Karpas-422 (cell line): Measurements from ENCODE around the gene DNAL1. TPM values are rescaled to one million over a fixed set of nuclear protein-coding genes. Genes with fewer than 3 reads are reported as not detected.
"Not testable (repeated sequence)": the region's sequence is repeated elsewhere in the genome, so short reads cannot be mapped to it uniquely, and the experiment has no call there.

Source experiments
- DNase-seq: peaks from one replicate; pipeline ENCODE4 v3.0.0-alpha.2; 2015
- H2AFZ ChIP-seq: fragments of 200-600 bp; sonication (generic); 2 replicates; pipeline ENCODE4 v1.6.1; 2014; ENCODE audit warnings: antibody characterized with exemption, low read length, mixed read lengths
- H3K27ac ChIP-seq: fragments of 200-600 bp; sonication (generic); 2 replicates; pipeline ENCODE4 v1.5.1; 2014; ENCODE audit warnings: mild to moderate bottlenecking, low read length, moderate library complexity
- H3K27me3 ChIP-seq: fragments of 200-600 bp; sonication (generic); 2 replicates; pipeline ENCODE4 v1.6.1; 2014; ENCODE audit warnings: low read length, mixed read lengths
- H3K36me3 ChIP-seq: fragments of 200-600 bp; sonication (generic); 2 replicates; pipeline ENCODE4 v1.6.1; 2014; ENCODE audit warnings: low read length, mixed read lengths; ENCODE audit not compliant: insufficient read depth
- H3K4me1 ChIP-seq: fragments of 200-600 bp; sonication (generic); 2 replicates; pipeline ENCODE4 v1.6.1; 2014; ENCODE audit warnings: mild to moderate bottlenecking, low read length, mixed read lengths
- H3K4me2 ChIP-seq: fragments of 200-600 bp; sonication (generic); 2 replicates; pipeline ENCODE4 v1.6.1; 2014; ENCODE audit warnings: low read length, low read depth, mild to moderate bottlenecking; ENCODE audit not compliant: poor library complexity, severe bottlenecking
- H3K4me3 ChIP-seq: fragments of 200-600 bp; sonication (generic); 2 replicates; pipeline ENCODE4 v1.5.1; 2014; ENCODE audit warnings: mild to moderate bottlenecking, antibody characterized with exemption, low read length, mixed read lengths
- H3K79me2 ChIP-seq: fragments of 200-600 bp; sonication (generic); 2 replicates; pipeline ENCODE4 v1.6.1; 2014; ENCODE audit warnings: mild to moderate bottlenecking, low read length, mixed read lengths
- H3K9ac ChIP-seq: fragments of 200-600 bp; sonication (generic); 2 replicates; pipeline ENCODE4 v1.6.0; 2014; ENCODE audit warnings: low read length
- H3K9me2 ChIP-seq: fragments of 200-600 bp; sonication (generic), shearing (Covaris generic); replicated peaks from 2 replicates; pipeline ENCODE4 v1.6.0; 2014; ENCODE audit warnings: mild to moderate bottlenecking, low read length, moderate library complexity; ENCODE audit not compliant: insufficient read depth
- H3K9me3 ChIP-seq: fragments of 300-700, 200-600 bp; sonication (generic); 2 replicates; pipeline ENCODE4 v1.6.1; 2014; ENCODE audit warnings: low read length, mixed read lengths
- H4K20me1 ChIP-seq: fragments of 200-600 bp; sonication (generic); 2 replicates; pipeline ENCODE4 v1.6.1; 2014; ENCODE audit warnings: mild to moderate bottlenecking, antibody characterized with exemption, low read length, low read depth; ENCODE audit not compliant: insufficient read depth
- total RNA-seq: library from RNA; depleted of rRNA; stranded (reverse); fragments of >200 nt; shearing (Covaris generic); gene quantifications from 2 replicates; pipeline ENCODE4 v1.2.3, GENCODE V29; 2014; ENCODE audit warnings: low replicate concordance

Gene DNAL1
- total RNA-seq, 1 experiment from 2014 or later: 11.7 TPM

DNA sequence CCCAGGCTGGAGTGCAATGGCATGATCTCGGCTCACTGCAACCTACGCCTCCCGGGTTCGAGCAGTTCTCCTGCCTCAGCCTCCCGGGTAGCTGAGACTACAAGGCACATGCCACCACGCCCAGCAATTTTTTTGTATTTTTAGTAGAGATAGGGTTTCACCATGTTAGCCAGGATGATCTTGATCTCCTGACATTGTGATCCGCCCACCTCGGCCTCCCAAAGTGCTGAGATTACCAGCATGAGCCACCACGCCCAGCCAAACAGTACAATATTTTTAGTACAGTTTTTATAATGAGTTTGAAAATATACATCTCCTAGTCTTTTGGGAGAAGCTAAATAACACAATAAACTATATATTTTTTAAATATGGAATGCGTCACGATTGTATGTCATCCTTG is 14.4 kb downstream of the DNAL1 start:
- peaks cover 11% of the 10 kb centered on the region for H3K4me1 ChIP-seq
- not testable (repeated sequence) for H3K9ac ChIP-seq, H3K36me3 ChIP-seq, H3K9me3 ChIP-seq, H3K27me3 ChIP-seq, H3K27ac ChIP-seq, H4K20me1 ChIP-seq, DNase-seq, H3K79me2 ChIP-seq, H2AFZ ChIP-seq, H3K9me2 ChIP-seq, H3K4me3 ChIP-seq, H3K4me2 ChIP-seq

DNA sequence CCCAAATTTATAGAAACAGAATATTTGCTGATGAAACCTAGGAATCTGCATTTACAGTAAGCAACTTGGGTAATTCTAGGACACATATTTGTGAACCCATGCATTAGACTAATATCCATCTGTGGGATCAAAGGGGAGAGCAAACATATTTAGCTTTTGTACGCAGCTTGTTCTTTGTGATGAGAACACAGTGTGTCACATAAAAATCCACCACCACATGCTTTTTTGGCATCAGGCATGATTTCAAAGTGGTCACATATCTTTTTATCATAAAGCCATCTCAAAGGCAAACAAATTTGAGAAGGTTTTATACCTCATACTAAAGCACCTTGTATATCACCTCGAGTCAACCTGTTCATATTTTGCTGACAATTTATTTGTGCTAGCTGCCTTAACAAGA is 15.7 kb downstream of the DNAL1 start:
- no peak for DNase-seq

GRCh38 chr14:73661872-73662271 is 17.1 kb downstream of the DNAL1 start:
- H3K4me2 ChIP-seq: no peak overlapping the region
- H3K27ac ChIP-seq: no peak overlapping the region
- H3K4me3 ChIP-seq: no peak overlapping the region
- no peaks in the 10 kb centered on the region; the same call in 1 of the 2 replicates for H3K79me2 ChIP-seq
- H2AFZ ChIP-seq: no peak overlapping the region
- H3K36me3 ChIP-seq: no peaks in the 10 kb centered on the region
- no peaks in the 10 kb centered on the region for H4K20me1 ChIP-seq
- peaks cover 18% of the 10 kb centered on the region for H3K4me1 ChIP-seq
- H3K9me2 ChIP-seq: no peaks in the 10 kb centered on the region
- no peak for DNase-seq
- no peak overlapping the region for H3K9ac ChIP-seq
- H3K9me3 ChIP-seq: no peaks in the 10 kb centered on the region
- H3K27me3 ChIP-seq: no peaks in the 10 kb centered on the region

More for the DNA sequence above, 15.7 kb downstream of the DNAL1 start:
- H3K79me2 ChIP-seq: no peaks in the 10 kb centered on the region; the same call in 1 of the 2 replicates
- no peak overlapping the region for H3K4me3 ChIP-seq
- H3K27me3 ChIP-seq: no peaks in the 10 kb centered on the region
- no peak overlapping the region for H3K9ac ChIP-seq
- no peaks in the 10 kb centered on the region for H4K20me1 ChIP-seq
- no peaks in the 10 kb centered on the region for H3K9me3 ChIP-seq
- no peaks in the 10 kb centered on the region for H3K9me2 ChIP-seq
- H2AFZ ChIP-seq: no peak overlapping the region
- no peaks in the 10 kb centered on the region for H3K36me3 ChIP-seq
- no peak overlapping the region for H3K27ac ChIP-seq
- peaks cover 18% of the 10 kb centered on the region for H3K4me1 ChIP-seq
- no peak overlapping the region for H3K4me2 ChIP-seq

GRCh38 chr14:73662487-73662943 is 17.7 kb downstream of the DNAL1 start:
- Histone ChIP-seq H3K9ac (no peak overlapping the region), H3K27me3 (no peaks in the 10 kb centered on the region), H3K79me2 (no peaks in the 10 kb centered on the region), H3K4me3 (no peak overlapping the region), H3K27ac (no peak overlapping the region), H3K36me3 (no peaks in the 10 kb centered on the region), H3K9me2 (no peaks in the 10 kb centered on the region), H3K9me3 (no peaks in the 10 kb centered on the region), H3K4me1 (peaks cover 18% of the 10 kb centered on the region), H4K20me1 (no peaks in the 10 kb centered on the region), H3K4me2 (no peak overlapping the region), H2AFZ (no peak overlapping the region)
- no peak for DNase-seq

- Histone ChIP-seq H3K9me3 (no peaks in the 10 kb centered on the region), H3K9me2 (no peaks in the 10 kb centered on the region), H3K9ac (no peak overlapping the region), H3K27me3 (no peaks in the 10 kb centered on the region), H3K27ac (peak overlapping the region; percentile 18; the same call in 1 of the 2 replicates), H3K4me2 (no peak overlapping the region), H3K79me2 (no peaks in the 10 kb centered on the region), H3K36me3 (no peaks in the 10 kb centered on the region), H4K20me1 (no peaks in the 10 kb centered on the region), H2AFZ (no peak overlapping the region), H3K4me1 (peaks cover 18% of the 10 kb centered on the region), H3K4me3 (no peak overlapping the region)
- no peak for DNase-seq
Measured at GRCh38 chr14:73663548-73664212, 18.9 kb downstream of the DNAL1 start.

DNA sequence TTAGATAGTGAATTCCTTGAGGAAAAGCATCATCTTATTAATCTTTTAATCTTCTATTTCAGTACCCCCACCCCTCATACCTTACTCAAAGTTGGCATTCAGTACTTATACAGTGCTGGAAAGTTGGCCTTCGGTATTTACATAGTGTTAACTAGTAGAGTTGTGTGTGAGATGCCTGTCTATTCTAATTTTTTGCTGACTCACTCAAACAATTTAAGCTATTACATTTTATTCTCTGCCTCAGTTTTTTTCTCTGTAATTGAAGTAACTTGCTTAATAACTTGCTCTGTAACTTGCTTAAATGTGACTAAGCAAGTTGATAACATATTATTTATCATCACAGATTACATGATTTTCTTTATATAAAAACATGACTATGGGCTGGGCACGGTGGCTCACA is 20.3 kb downstream of the DNAL1 start:
- Histone ChIP-seq H3K9me3 (no peaks in the 10 kb centered on the region), H3K27ac (no peak overlapping the region), H2AFZ (no peak overlapping the region), H3K27me3 (no peaks in the 10 kb centered on the region), H4K20me1 (no peaks in the 10 kb centered on the region), H3K36me3 (no peaks in the 10 kb centered on the region), H3K4me1 (peaks cover 18% of the 10 kb centered on the region), H3K79me2 (no peaks in the 10 kb centered on the region), H3K9me2 (no peaks in the 10 kb centered on the region), H3K9ac (no peak overlapping the region), H3K4me3 (no peak overlapping the region), H3K4me2 (no peak overlapping the region)
- no peak for DNase-seq

DNA sequence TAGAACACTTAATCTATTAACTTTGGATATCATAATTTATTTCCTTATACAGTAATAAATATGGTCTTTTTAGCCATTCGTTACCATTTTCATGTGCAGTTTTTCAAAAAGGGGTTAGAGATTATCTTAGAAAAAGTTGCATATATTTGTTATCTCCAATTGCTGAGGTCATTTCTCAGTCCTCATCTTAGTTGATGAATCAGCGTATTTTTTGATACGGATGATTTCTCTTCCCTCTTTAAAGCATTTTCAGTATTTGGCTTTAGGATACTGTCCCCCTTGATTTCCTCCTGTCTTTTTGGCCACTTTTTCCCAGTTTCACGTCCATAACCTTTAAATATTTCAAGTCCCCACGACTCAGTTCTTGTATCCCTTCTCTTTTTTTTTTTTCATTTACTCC is 21.8 kb downstream of the DNAL1 start:
- Histone ChIP-seq H3K9me2 (no peaks in the 10 kb centered on the region), H3K36me3 (no peaks in the 10 kb centered on the region), H3K9ac (no peak overlapping the region), H3K9me3 (no peaks in the 10 kb centered on the region), H3K4me1 (peaks cover 18% of the 10 kb centered on the region), H3K4me3 (no peak overlapping the region), H4K20me1 (no peaks in the 10 kb centered on the region), H3K4me2 (no peak overlapping the region), H3K79me2 (no peaks in the 10 kb centered on the region), H2AFZ (no peak overlapping the region), H3K27me3 (no peaks in the 10 kb centered on the region), H3K27ac (no peak overlapping the region)
- no peak for DNase-seq

DNA sequence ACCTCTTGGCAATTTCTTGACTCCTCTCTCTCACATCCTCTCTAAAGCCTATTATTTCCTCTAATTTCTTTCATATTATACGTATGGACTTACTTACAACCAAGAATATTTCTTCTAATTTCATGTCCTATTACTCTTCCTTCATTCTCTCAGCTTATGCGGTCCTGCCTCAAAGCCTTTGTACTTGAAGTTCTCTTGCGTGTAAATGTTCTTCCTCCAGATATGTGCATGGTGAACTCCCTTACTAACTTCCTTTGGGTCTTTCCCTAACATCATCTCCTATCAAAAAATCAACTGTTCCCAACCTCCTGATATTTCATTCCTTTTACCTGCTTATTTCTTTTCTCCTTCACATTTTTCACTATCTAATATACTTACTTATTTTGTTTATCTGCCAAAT is 23.1 kb downstream of the DNAL1 start:
- Histone ChIP-seq H3K27me3 (no peaks in the 10 kb centered on the region), H3K9me3 (no peaks in the 10 kb centered on the region), H3K9me2 (no peaks in the 10 kb centered on the region), H3K36me3 (no peaks in the 10 kb centered on the region), H4K20me1 (no peaks in the 10 kb centered on the region), H3K27ac (no peak overlapping the region), H3K4me1 (peaks cover 16% of the 10 kb centered on the region), H2AFZ (no peak overlapping the region), H3K79me2 (no peaks in the 10 kb centered on the region), H3K4me2 (no peak overlapping the region), H3K4me3 (no peak overlapping the region), H3K9ac (no peak overlapping the region)
- no peak for DNase-seq
